GM18870 (cell line): ENCODE results near the gene ZBTB8OS.
"Not testable (repeated sequence)": the region's sequence is repeated elsewhere in the genome, so short reads cannot be mapped to it uniquely, and the experiment has no call there.

Experiments used
- ATAC-seq: cut with Tn5 transposase; IDR thresholded peaks from one replicate; pipeline ENCODE4 v1.9.1; 2021; ENCODE audit warnings: moderate library complexity; ENCODE audit not compliant: unreplicated experiment

Gene ZBTB8OS

DNA sequence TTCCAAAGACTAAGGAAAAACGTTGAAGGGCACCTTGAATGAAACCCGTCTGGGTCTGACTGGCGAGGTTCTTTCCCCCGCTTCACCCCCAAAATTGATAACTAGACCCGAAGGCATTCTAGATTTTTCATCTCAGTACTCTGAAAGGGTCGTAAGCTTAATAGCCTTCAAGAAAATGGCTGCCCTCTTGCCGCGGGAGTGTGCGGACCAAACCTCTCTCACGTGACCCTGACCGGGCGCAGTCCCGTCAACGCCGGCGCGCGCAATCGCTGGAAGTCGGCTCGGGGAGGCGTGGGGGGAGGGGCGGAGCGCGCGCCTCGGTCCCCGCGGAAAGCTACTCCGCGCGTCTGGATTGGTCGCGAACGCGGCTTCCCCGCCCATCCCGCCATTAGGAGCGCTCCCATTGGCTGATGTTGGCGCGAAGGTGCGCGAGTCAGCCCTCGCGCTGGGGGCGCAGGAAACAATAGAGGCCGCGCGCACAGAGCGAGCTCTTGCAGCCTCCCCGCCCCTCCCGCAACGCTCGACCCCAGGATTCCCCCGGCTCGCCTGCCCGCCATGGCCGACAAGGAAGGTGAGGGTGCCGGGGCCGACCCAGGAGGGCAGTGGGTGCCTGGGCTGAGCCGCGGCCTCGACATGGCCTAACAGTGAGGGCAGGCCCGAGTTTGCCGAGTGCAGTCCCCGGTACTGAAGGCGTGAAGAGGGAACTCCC, 556 bp upstream of the ZBTB8OS start, which contains the start of gene RBBP4:
TSS of gene RBBP4 (plus strand) at position 457 of the 709 bp plus-strand sequence. CDS start at position 556, 99 bp downstream.
- ATAC-seq: peak; percentile 60

DNA sequence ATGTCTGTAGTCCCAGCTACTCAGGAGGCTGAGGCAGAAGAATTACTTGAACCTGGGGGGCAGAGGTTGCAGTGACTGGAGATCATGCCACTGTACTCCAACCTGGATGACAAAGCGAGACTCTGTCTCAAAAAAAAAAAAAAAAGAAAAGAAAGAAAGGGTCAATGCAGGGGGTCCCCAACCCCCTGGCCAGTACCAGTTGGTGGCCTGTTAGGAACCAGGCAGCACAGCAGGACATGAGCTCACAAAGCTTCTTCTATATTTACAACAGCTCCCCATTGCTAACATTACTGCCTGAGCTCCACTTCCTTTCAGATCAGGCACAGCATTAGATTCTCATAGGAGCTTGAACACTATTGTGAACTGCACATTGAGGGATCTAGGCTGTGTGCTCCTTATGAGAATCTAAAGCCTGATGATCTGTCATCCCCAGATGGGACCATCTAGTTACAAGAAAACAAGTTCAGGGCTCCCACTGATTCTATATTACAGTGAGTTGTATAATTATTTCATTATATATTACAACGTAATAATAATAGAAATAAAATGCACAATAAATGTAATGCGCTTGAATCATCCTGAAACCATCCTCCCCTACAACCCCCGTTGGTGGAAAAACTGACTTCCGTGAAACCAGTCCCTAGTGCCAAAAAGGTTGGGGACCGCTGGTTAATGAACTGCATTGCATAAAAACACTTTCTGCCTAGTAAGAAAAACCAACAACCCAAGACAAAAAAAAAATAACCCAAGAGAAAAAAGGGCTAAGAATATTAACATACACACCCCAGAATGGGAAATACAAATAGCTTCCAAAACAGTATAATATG, 2.8 kb downstream of the ZBTB8OS start:
- ATAC-seq: no peak

- no peak for ATAC-seq
These were observed 5.9 kb downstream of the ZBTB8OS start for GRCh38 chr1:32644426-32644825.

DNA sequence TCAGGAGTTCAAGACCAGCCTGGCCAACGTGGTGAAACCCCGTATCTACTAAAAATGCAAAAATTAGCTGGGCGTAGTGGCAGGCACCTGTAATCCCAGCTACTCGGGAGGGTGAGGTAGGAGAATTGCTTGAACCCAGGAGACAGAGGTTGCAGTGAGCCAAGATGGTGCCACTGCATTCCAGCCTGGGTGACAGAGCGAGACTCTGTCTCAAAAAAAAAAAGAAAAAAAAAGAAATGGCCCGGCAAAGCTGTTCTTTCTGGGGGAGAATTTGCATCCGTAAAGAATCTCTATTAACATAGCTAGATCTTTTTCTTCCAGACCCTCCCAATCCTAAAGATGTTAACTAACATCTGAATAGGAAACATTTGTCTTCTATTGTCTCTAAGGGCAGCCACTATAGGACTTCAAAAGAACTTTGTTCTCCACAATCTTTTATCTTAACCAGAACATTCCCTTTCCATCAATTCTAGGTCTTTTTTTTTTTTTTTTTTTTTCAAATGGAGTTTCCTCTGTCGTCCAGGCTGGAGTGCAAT, 8.0 kb downstream of the ZBTB8OS start:
- not testable (repeated sequence) for ATAC-seq

- ATAC-seq: no peak
These were observed 10.8 kb downstream of the ZBTB8OS start for GRCh38 chr1:32639489-32640075.

- no peak for ATAC-seq
These were observed 13.3 kb downstream of the ZBTB8OS start for GRCh38 chr1:32636914-32637645.

- ATAC-seq: no peak
These were observed 14.7 kb downstream of the ZBTB8OS start for GRCh38 chr1:32635508-32636277.

GRCh38 chr1:32632829-32633228, 17.5 kb downstream of the ZBTB8OS start:
- no peak for ATAC-seq

DNA sequence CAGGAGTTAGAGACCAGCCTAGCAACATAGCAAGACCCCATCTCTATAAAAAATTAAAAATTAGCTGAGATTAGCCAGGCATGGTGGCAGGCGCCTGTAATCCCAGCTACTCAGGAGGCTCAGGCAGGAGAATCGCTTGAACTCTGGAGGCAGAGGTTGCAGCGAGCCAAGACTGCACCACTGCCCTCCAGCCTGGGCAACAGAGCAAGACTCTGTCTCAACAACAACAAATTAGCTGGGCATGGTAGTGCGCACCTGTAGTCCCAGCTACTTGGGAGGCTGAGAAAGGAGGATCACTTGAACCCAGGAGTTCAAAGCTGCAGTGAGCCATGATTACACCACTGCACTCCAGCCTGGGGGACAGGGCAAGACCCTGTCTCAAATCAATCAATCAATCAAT, 20.2 kb downstream of the ZBTB8OS start:
- ATAC-seq: not testable (repeated sequence)

DNA sequence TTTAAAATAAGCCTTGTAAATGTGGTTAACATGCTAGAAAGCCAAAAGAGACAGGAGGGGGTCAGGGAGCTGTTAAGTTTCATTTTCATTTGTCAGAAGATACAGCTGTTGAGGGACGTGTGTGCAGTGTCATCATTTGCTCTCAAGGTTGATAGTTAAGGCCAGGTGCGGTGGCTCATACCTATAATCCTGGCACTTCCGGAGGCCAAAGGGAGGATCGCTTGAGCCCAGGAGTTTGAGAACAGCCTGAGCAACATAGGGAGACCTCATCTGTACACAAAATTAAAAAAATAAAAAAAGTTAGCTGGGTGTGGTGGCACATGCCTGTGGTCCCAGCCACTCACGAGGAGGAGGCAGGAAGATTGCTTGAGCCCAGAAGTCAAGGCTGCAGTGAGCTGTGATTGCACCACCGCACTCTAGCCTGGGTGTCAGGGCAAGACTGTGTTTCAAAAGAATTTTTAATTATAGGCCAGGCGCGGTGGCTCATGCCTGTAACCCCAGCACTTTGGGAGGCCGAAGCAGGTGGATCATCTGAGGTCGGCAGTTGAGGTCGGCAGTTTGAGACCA, 22.7 kb downstream of the ZBTB8OS start:
- ATAC-seq: no peak

- ATAC-seq: no peak
These were observed 24.2 kb downstream of the ZBTB8OS start for GRCh38 chr1:32626176-32626575.

DNA sequence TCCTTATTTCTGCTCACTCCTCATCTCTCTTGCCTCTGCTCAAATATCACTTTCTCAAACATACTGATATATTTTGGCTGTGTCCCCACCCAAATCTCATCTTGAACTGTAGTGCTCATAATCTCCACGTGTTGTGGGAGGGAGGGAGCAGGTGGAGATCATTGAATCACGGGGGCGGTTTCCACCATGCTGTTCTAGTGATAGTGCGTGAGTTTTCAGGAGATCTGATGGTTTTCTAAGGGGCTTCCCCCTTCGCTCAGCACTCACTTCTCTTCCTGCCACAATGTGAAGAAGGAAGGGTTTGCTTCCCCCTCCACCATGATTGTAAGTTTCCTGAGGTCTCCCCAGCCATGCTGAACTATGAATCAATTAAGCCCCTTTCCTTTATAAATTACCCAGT, 26.6 kb downstream of the ZBTB8OS start:
- no peak for ATAC-seq

GRCh38 chr1:32622806-32623681, 27.3 kb downstream of the ZBTB8OS start:
- no peak for ATAC-seq

DNA sequence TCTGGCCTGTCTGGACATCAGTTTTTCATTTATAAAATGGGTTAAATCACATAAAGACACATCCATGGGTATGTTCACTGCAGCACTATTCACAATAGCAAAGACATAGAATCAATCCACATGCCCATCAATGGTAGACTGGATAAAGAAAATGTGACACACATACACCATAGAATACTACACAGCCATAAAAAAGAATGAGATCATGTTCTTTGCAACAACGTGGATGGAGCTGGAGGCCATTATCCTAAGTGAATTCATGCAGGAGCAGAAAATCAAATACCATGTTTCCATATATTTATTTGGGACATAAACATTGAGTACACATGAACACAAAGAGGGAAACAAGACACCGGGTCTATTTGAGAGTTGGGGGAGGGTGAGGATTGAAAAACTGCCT, 28.1 kb downstream of the ZBTB8OS start:
- no peak for ATAC-seq

- peak; percentile 48 for ATAC-seq
These were observed 30.5 kb downstream of the ZBTB8OS start for GRCh38 chr1:32619701-32620485.

- ATAC-seq: no peak
These were observed 31.6 kb downstream of the ZBTB8OS start for GRCh38 chr1:32618673-32619221.

GRCh38 chr1:32613472-32613871, 36.9 kb downstream of the ZBTB8OS start:
- ATAC-seq: no peak
